Ascending aorta (tissue), 2 donors: Measurements from ENCODE around the gene CHRNA1. TPM values are rescaled to one million over a fixed set of nuclear protein-coding genes. Genes with fewer than 3 reads are reported as not detected.
A peak's percentile ranks its signal among the peaks of the same experiment; 100 is the strongest.

ENCODE experiments used
- DNase-seq, 2 donors: peaks; one replicate each; pipeline ENCODE4 v3.0.0-alpha.2; 2019; ENCODE audit warnings: low spot score in 2 of 2
- H3K27ac ChIP-seq, 2 donors: fragments of 200-600 bp; sonication (generic); one replicate each; pipeline ENCODE4 v1.5.1; 2016 to 2017; ENCODE audit warnings: mild to moderate bottlenecking in 1 of 2
- H3K27me3 ChIP-seq: fragments of 200-600 bp; sonication (generic); one replicate; pipeline ENCODE4 v1.5.1; 2017
- H3K36me3 ChIP-seq, 2 donors: fragments of 200-600 bp; sonication (generic); one replicate each; pipeline ENCODE4 v1.5.1; 2016
- H3K4me1 ChIP-seq, 2 donors: fragments of 200-600 bp; sonication (generic); one replicate each; pipeline ENCODE4 v1.5.1; 2016 to 2017; ENCODE audit warnings: mild to moderate bottlenecking in 1 of 2
- H3K4me3 ChIP-seq, 2 donors: fragments of 200-600 bp; sonication (generic); one replicate each; pipeline ENCODE4 v1.5.1; 2016 to 2017; ENCODE audit warnings: mild to moderate bottlenecking in 1 of 2
- H3K9me3 ChIP-seq, 2 donors: fragments of 200-600 bp; sonication (generic); one replicate each; pipeline ENCODE4 v1.5.1; 2016
- intact Hi-C: fragments of 100-400 bp; cut with DNase I; formaldehyde crosslinking; loops from one replicate; pipeline ENCODE4 v1.15.1; 2023
- total RNA-seq: library from RNA; depleted of rRNA; stranded (reverse); fragments of >200 nt; gene quantifications from one replicate; pipeline ENCODE4 v1.1.0, GENCODE V29; 2016
- TF ChIP-seq, protein P1 (sequence below), 3 experiments: fragments of 200-600 bp in 2 of 3; fragments of 450-650 bp in 1 of 3; sonication (generic) in 2 of 3; IDR thresholded peaks; one replicate each; pipeline ENCODE4 v1.5.1; 2016 to 2019; ENCODE audit warnings: antibody characterized with exemption in 3 of 3, mild to moderate bottlenecking in 1 of 3, moderate library complexity in 1 of 3

CHRNA1 gene
- total RNA-seq, 1 donor from 2014 or later: not detected

DNA sequence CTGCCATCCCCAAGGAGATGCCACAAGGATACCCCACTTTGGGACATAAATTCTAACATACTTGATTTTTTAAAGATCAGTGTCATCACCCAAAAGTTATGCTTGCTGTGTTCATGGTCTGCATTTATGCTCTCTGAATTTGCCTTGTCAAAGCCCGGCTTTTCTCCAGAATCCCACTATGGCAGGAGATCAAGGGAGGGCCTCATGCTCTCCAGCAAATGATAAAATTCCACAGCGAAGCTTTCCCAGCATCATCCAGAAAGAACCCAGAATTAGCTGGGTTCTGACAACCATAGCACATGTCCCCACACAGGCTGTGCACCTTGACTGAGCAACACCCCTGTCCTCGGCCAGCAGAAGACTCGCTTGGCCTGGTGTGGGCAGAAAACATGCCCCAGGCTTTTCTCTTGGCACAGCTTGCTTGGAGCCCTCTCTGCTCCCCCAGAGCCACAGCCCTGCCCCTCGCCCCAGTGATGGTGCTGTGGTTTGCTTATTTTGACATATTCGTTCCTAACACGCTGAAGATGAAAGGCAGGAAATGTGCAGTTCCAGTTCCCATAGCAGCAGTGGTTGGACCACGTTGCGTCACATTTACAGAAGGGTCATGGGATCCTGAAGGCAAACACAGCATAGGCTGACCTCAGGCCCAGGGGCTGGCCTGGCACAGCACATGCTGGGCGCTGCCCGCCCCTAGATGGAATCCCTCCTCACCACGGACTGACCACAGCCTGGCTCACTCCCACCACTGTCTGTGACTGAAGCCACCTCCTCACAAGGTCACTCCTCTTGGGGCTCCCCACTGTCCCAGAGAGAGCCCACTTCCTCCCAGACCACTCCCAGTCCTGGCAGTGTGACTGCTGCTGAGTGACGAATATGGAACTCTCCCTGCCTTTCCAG lies 14.1 kb upstream of the CHRNA1 start:
- TF ChIP-seq, protein P1, sequence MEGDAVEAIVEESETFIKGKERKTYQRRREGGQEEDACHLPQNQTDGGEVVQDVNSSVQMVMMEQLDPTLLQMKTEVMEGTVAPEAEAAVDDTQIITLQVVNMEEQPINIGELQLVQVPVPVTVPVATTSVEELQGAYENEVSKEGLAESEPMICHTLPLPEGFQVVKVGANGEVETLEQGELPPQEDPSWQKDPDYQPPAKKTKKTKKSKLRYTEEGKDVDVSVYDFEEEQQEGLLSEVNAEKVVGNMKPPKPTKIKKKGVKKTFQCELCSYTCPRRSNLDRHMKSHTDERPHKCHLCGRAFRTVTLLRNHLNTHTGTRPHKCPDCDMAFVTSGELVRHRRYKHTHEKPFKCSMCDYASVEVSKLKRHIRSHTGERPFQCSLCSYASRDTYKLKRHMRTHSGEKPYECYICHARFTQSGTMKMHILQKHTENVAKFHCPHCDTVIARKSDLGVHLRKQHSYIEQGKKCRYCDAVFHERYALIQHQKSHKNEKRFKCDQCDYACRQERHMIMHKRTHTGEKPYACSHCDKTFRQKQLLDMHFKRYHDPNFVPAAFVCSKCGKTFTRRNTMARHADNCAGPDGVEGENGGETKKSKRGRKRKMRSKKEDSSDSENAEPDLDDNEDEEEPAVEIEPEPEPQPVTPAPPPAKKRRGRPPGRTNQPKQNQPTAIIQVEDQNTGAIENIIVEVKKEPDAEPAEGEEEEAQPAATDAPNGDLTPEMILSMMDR (IDR thresholded peaks at IDR 0.05): no peak
- no peaks in the 10 kb centered on the region for H3K4me1 ChIP-seq
- H3K27me3 ChIP-seq: no peaks in the 10 kb centered on the region
- no peak overlapping the region for H3K27ac ChIP-seq
- H3K4me3 ChIP-seq: no peak overlapping the region
- H3K36me3 ChIP-seq: no peaks in the 10 kb centered on the region
- DNase-seq: peak; percentile 31 to 76
- intact Hi-C loops: no loop called here
- H3K9me3 ChIP-seq: no peaks in the 10 kb centered on the region

- no peak for DNase-seq
- H3K4me3 ChIP-seq: no peak overlapping the region
- no peaks in the 10 kb centered on the region for H3K9me3 ChIP-seq
- peaks cover 0 to 7% of the 10 kb centered on the region in 2 donors for H3K4me1 ChIP-seq
- intact Hi-C loops: no loop called here
- TF ChIP-seq, protein P1 (IDR thresholded peaks at IDR 0.05): no peak
- H3K27ac ChIP-seq: no peak overlapping the region
- H3K27me3 ChIP-seq: no peaks in the 10 kb centered on the region
- H3K36me3 ChIP-seq: no peaks in the 10 kb centered on the region
Observed at GRCh38 chr2:174777347-174778084, 13.2 kb upstream of the CHRNA1 start.

DNA sequence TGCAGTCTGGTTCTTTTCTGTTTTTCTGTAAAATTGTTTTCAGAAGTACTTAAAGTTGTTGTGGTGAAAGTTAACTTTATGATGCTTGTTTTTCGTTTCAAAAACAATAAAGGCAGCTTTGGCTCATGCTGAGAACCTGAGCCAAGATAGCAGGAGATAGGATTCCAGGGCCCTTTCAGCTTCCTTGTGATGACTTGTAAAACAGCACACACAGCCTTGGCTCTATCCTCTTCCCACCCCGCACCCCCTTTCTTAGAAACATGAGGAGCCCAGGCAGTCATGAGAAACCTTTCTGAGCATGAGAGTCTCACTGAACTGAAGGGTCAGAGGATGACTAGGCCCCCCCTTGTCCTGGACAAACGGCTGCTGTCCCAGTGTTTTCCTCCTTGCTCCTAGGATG lies 12.4 kb upstream of the CHRNA1 start:
- TF ChIP-seq, protein P1 (IDR thresholded peaks at IDR 0.05): no peak
- peaks cover 0 to 7% of the 10 kb centered on the region in 2 donors for H3K4me1 ChIP-seq
- intact Hi-C loops: no loop called here

DNA sequence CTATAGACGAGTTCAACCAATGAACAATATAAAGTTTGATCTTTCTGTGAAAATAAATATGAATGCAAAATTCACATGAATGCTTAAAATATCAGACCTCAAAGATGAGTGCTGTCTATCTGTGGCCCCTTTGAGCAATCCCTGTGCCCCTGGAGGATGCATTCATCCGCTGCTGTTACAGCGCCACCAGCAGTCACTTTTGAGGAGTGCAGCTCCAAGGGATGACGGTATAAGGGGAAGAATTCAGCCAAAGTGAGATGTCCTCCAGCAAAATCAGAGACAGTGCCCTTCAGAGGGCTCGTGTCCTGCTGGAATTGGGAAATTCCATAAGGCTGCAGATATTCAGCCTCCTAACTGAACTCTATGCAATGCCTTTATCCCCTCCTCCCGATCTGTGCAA lies 12.0 kb upstream of the CHRNA1 start:
- H3K9me3 ChIP-seq: no peaks in the 10 kb centered on the region
- intact Hi-C loops: no loop called here
- no peak overlapping the region for H3K4me3 ChIP-seq
- H3K4me1 ChIP-seq: peaks cover 0 to 7% of the 10 kb centered on the region in 2 donors
- no peaks in the 10 kb centered on the region for H3K36me3 ChIP-seq
- no peak for DNase-seq
- no peak overlapping the region for H3K27ac ChIP-seq
- no peaks in the 10 kb centered on the region for H3K27me3 ChIP-seq
- TF ChIP-seq, protein P1 (IDR thresholded peaks at IDR 0.05): no peak

More for the DNA sequence above, 12.4 kb upstream of the CHRNA1 start:
- Histone ChIP-seq H3K9me3 (no peaks in the 10 kb centered on the region), H3K27me3 (no peaks in the 10 kb centered on the region), H3K27ac (no peak overlapping the region), H3K36me3 (no peaks in the 10 kb centered on the region), H3K4me3 (no peak overlapping the region)
- DNase-seq: no peak

DNA sequence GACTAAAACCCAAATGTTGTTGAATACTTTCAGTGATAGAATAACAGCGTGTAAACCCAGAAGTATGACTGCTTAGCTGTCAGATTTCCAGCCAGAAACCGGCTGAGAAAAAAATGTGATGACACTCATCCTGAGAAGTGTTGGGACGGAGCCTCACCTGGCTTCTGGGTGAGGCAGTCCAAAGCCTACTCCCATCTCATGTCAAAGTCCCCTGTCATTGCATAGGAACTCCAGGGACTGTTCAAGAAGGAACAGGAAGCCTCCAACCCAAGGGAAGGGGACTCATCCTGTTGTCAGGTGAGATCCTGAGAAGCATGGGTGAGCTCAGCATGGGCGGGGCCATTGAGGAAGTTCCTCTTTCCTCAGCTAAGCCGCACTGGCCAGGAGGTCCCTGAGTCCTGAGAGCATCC lies 11.3 kb upstream of the CHRNA1 start:
- Histone ChIP-seq H3K4me3 (no peak overlapping the region), H3K27me3 (no peaks in the 10 kb centered on the region), H3K36me3 (no peaks in the 10 kb centered on the region), H3K9me3 (no peaks in the 10 kb centered on the region), H3K27ac (no peak overlapping the region), H3K4me1 (peaks cover 0 to 7% of the 10 kb centered on the region in 2 donors)
- TF ChIP-seq, protein P1 (IDR thresholded peaks at IDR 0.05): no peak
- intact Hi-C loops: no loop called here
- no peak for DNase-seq
